Measurements from ENCODE around the gene BIRC6. TPM values are rescaled to one million over a fixed set of nuclear protein-coding genes. Genes with fewer than 3 reads are reported as not detected.
A peak's percentile ranks its signal among the peaks of the same experiment; 100 is the strongest.
"Not testable (repeated sequence)": the region's sequence is repeated elsewhere in the genome, so short reads cannot be mapped to it uniquely, and the experiment has no call there.

Gene BIRC6
- 23.1 TPM for polyA plus RNA-seq (2012; ENCODE audit: low read depth, missing spikeins)

GRCh38 chr2:32356681-32357317 lies at the start of gene BIRC6:
Gene BIRC6 (plus strand): TSS chr2:32357023. CDS start chr2:32357162, 139 bp downstream.
- DNase-seq (ENCODE audit: insufficient read length, low spot score), result peak; percentile 94
- FAIRE-seq, result peak; percentile 96
- peak; percentile 61 for TF ChIP-seq POU2F2 (IDR thresholded peaks at IDR 0.05; ENCODE audit: low read depth, low read length)
- TF ChIP-seq POLR2AphosphoS5 (IDR thresholded peaks at IDR 0.05; ENCODE audit: low read depth, low read length), result peak; percentile 94
- TF ChIP-seq PAX5 (IDR thresholded peaks at IDR 0.05; ENCODE audit: insufficient read depth, low read length, severe bottlenecking), result peak; percentile 81
- TF ChIP-seq SPI1 (IDR thresholded peaks at IDR 0.05; ENCODE audit: low read depth, low read length), result 0 out of 2 replicates have a peak, but pooled peaks have one; percentile 17
- peak; percentile 88 for TF ChIP-seq POLR2A (IDR thresholded peaks at IDR 0.05; ENCODE audit: low read depth, low read length)
- peak; percentile 78 for TF ChIP-seq TAF1 (IDR thresholded peaks at IDR 0.05; ENCODE audit: low read depth, low read length)

GRCh38 chr2:32310577-32310976 lies 46.2 kb upstream of the BIRC6 start:
- DNase-seq (ENCODE audit: insufficient read length, low spot score) (no peak), FAIRE-seq (no peak)
- no peak for TF ChIP-seq PAX5 (IDR thresholded peaks at IDR 0.05; ENCODE audit: insufficient read depth, low read length, severe bottlenecking)
- no peak for TF ChIP-seq TAF1 (IDR thresholded peaks at IDR 0.05; ENCODE audit: low read depth, low read length)
- TF ChIP-seq SPI1 (IDR thresholded peaks at IDR 0.05; ENCODE audit: low read depth, low read length), result no peak
- TF ChIP-seq POLR2A (IDR thresholded peaks at IDR 0.05; ENCODE audit: low read depth, low read length), result no peak
- no peak for TF ChIP-seq POU2F2 (IDR thresholded peaks at IDR 0.05; ENCODE audit: low read depth, low read length)
- TF ChIP-seq POLR2AphosphoS5 (IDR thresholded peaks at IDR 0.05; ENCODE audit: low read depth, low read length), result no peak

GRCh38 chr2:32314886-32315285 lies 41.9 kb upstream of the BIRC6 start:
- TF ChIP-seq TAF1 (IDR thresholded peaks at IDR 0.05; ENCODE audit: low read depth, low read length) (no peak), PAX5 (IDR thresholded peaks at IDR 0.05; ENCODE audit: insufficient read depth, low read length, severe bottlenecking) (no peak), POLR2AphosphoS5 (IDR thresholded peaks at IDR 0.05; ENCODE audit: low read depth, low read length) (no peak), POLR2A (IDR thresholded peaks at IDR 0.05; ENCODE audit: low read depth, low read length) (no peak), SPI1 (IDR thresholded peaks at IDR 0.05; ENCODE audit: low read depth, low read length) (no peak), POU2F2 (IDR thresholded peaks at IDR 0.05; ENCODE audit: low read depth, low read length) (no peak)
- DNase-seq (ENCODE audit: insufficient read length, low spot score) (no peak), FAIRE-seq (no peak)

GRCh38 chr2:32328679-32329078 lies 28.1 kb upstream of the BIRC6 start:
- not testable (repeated sequence) for DNase-seq (ENCODE audit: insufficient read length, low spot score); FAIRE-seq

GRCh38 chr2:32329180-32329980 lies 27.4 kb upstream of the BIRC6 start:
- not testable (repeated sequence) for DNase-seq (ENCODE audit: insufficient read length, low spot score); FAIRE-seq

GRCh38 chr2:32330136-32330535 lies 26.7 kb upstream of the BIRC6 start:
- DNase-seq (ENCODE audit: insufficient read length, low spot score), result no peak
- FAIRE-seq, result no peak
- no peak for TF ChIP-seq POLR2AphosphoS5 (IDR thresholded peaks at IDR 0.05; ENCODE audit: low read depth, low read length)
- TF ChIP-seq POU2F2 (IDR thresholded peaks at IDR 0.05; ENCODE audit: low read depth, low read length), result no peak

GRCh38 chr2:32342801-32343200 lies 14.0 kb upstream of the BIRC6 start:
- TF ChIP-seq SPI1 (IDR thresholded peaks at IDR 0.05; ENCODE audit: low read depth, low read length) (no peak), POU2F2 (IDR thresholded peaks at IDR 0.05; ENCODE audit: low read depth, low read length) (no peak), TAF1 (IDR thresholded peaks at IDR 0.05; ENCODE audit: low read depth, low read length) (no peak), POLR2A (IDR thresholded peaks at IDR 0.05; ENCODE audit: low read depth, low read length) (no peak)
- FAIRE-seq (no peak), DNase-seq (ENCODE audit: insufficient read length, low spot score) (no peak)

GRCh38 chr2:32350797-32351196 lies 6.0 kb upstream of the BIRC6 start:
- FAIRE-seq; DNase-seq (ENCODE audit: insufficient read length, low spot score): not testable (repeated sequence)

- no peak for FAIRE-seq
- no peak for DNase-seq (ENCODE audit: insufficient read length, low spot score)
- TF ChIP-seq PAX5 (IDR thresholded peaks at IDR 0.05; ENCODE audit: insufficient read depth, low read length, severe bottlenecking) (no peak), POU2F2 (IDR thresholded peaks at IDR 0.05; ENCODE audit: low read depth, low read length) (no peak), POLR2AphosphoS5 (IDR thresholded peaks at IDR 0.05; ENCODE audit: low read depth, low read length) (no peak), TAF1 (IDR thresholded peaks at IDR 0.05; ENCODE audit: low read depth, low read length) (no peak), POLR2A (IDR thresholded peaks at IDR 0.05; ENCODE audit: low read depth, low read length) (no peak), SPI1 (IDR thresholded peaks at IDR 0.05; ENCODE audit: low read depth, low read length) (no peak)
These were observed 695 bp upstream of the BIRC6 start for GRCh38 chr2:32355976-32356680.

- DNase-seq (ENCODE audit: insufficient read length, low spot score) (peak; percentile 35), FAIRE-seq (no peak)
- TF ChIP-seq POLR2A (IDR thresholded peaks at IDR 0.05; ENCODE audit: low read depth, low read length), result no peak
- TF ChIP-seq PAX5 (IDR thresholded peaks at IDR 0.05; ENCODE audit: insufficient read depth, low read length, severe bottlenecking), result no peak
- TF ChIP-seq TAF1 (IDR thresholded peaks at IDR 0.05; ENCODE audit: low read depth, low read length), result no peak
- TF ChIP-seq SPI1 (IDR thresholded peaks at IDR 0.05; ENCODE audit: low read depth, low read length), result no peak
- no peak; the same call in 1 of the 2 replicates for TF ChIP-seq POLR2AphosphoS5 (IDR thresholded peaks at IDR 0.05; ENCODE audit: low read depth, low read length)
- TF ChIP-seq POU2F2 (IDR thresholded peaks at IDR 0.05; ENCODE audit: low read depth, low read length), result no peak
These were observed 691 bp downstream of the BIRC6 start for GRCh38 chr2:32357318-32358110.

All from GM12891 (cell line).